GM18861 (cell line): Measurements from ENCODE around the gene ITIH1.

Experiments
- ATAC-seq: cut with Tn5 transposase; IDR thresholded peaks from one replicate; pipeline ENCODE4 v1.9.1; 2021; ENCODE audit not compliant: unreplicated experiment

The ITIH1 gene

DNA sequence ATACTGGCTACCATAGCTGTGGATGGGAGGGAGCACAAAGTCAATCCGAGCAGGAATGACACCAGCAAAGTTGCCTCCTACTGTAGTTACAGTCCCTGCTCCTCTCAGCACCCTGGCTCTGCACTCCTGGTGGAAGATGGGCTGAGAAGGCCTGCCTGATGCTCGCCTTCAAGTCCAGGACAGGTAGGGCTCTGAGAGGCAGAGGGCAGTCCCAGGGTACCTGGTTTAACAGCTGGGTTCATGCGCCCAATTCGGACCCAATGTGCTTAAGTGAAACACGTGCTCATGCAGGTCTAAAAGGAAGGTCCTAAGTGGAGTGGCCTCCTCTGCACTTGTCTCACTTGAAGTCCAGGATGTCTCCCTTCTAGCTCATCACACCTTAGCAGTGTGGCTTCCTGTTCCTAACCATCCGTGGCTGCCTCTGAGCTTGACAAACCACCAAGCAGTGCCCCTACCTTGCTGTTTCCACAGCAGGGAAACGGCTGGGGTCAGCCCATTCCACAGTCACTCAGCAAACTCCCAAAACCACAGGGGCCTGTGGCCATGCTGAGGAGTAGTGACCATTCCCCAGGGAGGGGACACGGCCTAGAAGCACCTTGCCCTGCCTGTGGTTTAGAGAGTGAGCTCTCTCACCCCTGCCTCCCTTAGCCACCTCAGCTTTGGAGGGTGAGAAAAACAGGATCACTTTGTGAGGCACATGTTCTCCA is 61.3 kb downstream of the ITIH1 start:
- ATAC-seq: no peak

DNA sequence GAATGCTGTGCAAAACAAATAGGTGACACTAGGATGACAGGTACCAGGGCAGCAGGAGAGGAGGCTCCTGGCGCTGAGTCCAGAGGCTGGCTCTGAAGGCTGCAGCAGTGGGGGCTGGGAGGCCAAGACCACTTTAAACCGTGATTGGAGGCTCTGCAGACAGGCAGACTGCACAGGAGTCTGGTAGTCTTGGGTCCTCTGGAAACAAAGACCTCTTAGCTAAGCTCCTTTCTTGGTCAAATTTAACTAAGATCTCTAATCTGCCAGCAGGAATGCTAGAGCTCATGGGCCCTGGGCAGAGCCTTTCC is 61.8 kb downstream of the ITIH1 start:
- ATAC-seq: no peak

DNA sequence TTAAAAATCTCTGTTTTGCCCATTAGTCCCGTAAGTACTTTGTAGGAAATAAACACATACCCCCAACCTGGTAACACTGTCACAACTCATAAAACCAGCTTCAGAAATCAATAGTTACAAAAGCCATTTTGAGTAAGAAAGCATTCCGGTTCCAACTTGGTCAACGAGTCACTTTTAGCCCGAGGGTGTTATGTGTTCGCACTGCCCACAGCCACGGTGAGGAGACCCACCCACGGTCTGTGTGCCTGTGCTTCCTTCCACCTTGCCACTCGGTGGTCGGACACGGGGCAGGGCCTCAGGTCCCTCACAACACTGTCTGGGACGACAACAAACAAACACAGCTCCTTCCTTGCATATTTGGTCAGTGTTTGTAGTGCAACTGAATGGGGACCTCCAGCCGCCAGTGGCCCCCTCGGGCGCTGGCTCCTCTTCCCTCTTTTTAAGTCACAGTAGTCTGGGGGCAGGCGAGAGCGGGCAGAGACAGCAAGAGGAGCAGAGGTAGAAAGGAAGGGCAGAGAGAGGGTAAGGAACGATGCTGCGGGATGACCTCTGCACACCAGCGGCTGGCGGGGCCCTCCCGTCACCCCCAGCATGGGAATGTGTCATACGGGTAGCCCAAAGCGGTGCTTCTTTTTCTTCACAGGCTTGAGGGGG is 62.6 kb downstream of the ITIH1 start:
- no peak for ATAC-seq

- ATAC-seq: no peak
Measured at GRCh38 chr3:52841211-52841980, 64.0 kb downstream of the ITIH1 start.
